Ishikawa (cell line): ENCODE results near the gene RHOU.

Experiments used
- REST ChIP-seq: IDR thresholded peaks from 2 replicates; pipeline ENCODE4 v1.6.1; 2012; ENCODE audit warnings: low read depth, mild to moderate bottlenecking
- TF ChIP-seq, protein P1 (sequence below): IDR thresholded peaks from 2 replicates; pipeline ENCODE4 v1.6.1; 2012

DNA sequence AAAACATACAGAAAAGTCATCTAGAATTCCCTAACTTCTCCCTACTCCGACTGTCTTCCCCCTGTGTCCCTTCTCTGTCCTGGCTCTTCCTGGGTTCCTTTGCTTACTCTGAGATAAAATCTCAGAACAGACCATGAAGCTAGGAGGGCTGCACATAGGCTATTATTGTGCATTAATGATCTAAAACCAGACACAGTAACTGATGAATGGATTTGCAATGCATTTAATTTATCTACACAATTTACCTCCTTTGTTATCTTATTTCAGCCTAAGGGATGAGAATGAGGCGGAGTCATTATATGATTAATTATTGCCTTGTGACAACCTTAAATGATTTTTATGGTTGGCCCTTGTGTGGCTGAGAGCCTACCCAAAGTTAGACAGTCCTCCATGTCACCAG lies 14.5 kb downstream of the RHOU start:
- TF ChIP-seq, protein P1, sequence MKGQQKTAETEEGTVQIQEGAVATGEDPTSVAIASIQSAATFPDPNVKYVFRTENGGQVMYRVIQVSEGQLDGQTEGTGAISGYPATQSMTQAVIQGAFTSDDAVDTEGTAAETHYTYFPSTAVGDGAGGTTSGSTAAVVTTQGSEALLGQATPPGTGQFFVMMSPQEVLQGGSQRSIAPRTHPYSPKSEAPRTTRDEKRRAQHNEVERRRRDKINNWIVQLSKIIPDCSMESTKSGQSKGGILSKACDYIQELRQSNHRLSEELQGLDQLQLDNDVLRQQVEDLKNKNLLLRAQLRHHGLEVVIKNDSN = no peak
- no peak for TF ChIP-seq REST
